GM23338 (cell line): ENCODE results near the gene ELOB. TPM values are rescaled to one million over a fixed set of nuclear protein-coding genes. Genes with fewer than 3 reads are reported as not detected.

ENCODE experiments used
- ATAC-seq: fragments of 200-7000 bp; cut with Tn5 transposase; 3 replicates; pipeline ENCODE4 v1.9.1; 2020
- DNase-seq: peaks from one replicate; pipeline ENCODE4 v3.0.0-alpha.2; 2015; ENCODE audit warnings: low spot score
- H2AFZ ChIP-seq: fragments of 200-600 bp; sonication (generic); 2 replicates; pipeline ENCODE4 v1.8.0; 2016; ENCODE audit warnings: antibody characterized with exemption, mild to moderate bottlenecking, moderate library complexity
- H3F3A ChIP-seq: fragments of 200-600 bp; sonication (generic); replicated peaks from 2 replicates; pipeline ENCODE4 v1.8.0; 2017; ENCODE audit warnings: antibody characterized with exemption, mixed run types, low read depth
- H3K27ac ChIP-seq: fragments of 200-600 bp; sonication (generic); 2 replicates; pipeline ENCODE4 v1.6.1; 2016; ENCODE audit warnings: low read depth
- H3K27me3 ChIP-seq: fragments of 200-600 bp; sonication (generic); 2 replicates; pipeline ENCODE4 v1.8.0; 2016; ENCODE audit warnings: mild to moderate bottlenecking, mixed run types, moderate library complexity; ENCODE audit not compliant: insufficient read depth
- H3K36me3 ChIP-seq: fragments of 200-600 bp; sonication (generic); 2 replicates; pipeline ENCODE4 v1.8.0; 2016; ENCODE audit warnings: mild to moderate bottlenecking; ENCODE audit not compliant: insufficient read depth
- H3K4me1 ChIP-seq: fragments of 200-600 bp; sonication (generic); 2 replicates; pipeline ENCODE4 v1.8.0; 2016; ENCODE audit warnings: mild to moderate bottlenecking, moderate library complexity; ENCODE audit not compliant: insufficient read depth
- H3K4me2 ChIP-seq: fragments of 200-600 bp; sonication (generic); 2 replicates; pipeline ENCODE4 v1.7.1; 2017; ENCODE audit warnings: mixed run types
- H3K4me3 ChIP-seq: fragments of 200-600 bp; sonication (generic); 2 replicates; pipeline ENCODE4 v1.6.1; 2016; ENCODE audit warnings: mixed run types
- H3K79me2 ChIP-seq: fragments of 200-600 bp; sonication (generic); replicated peaks from 2 replicates; pipeline ENCODE4 v1.8.0; 2017; ENCODE audit warnings: mild to moderate bottlenecking; ENCODE audit not compliant: insufficient read depth
- H3K9me2 ChIP-seq: fragments of 200-600 bp; sonication (generic); 2 replicates; pipeline ENCODE4 v1.8.0; 2017; ENCODE audit not compliant: insufficient read depth
- H4K20me1 ChIP-seq: fragments of 200-600 bp; sonication (generic); replicated peaks from 2 replicates; pipeline ENCODE4 v1.8.0; 2017; ENCODE audit warnings: mild to moderate bottlenecking; ENCODE audit not compliant: insufficient read depth
- H3K27ac Mint-ChIP-seq: 2 replicates; pipeline ENCODE4 v1.8.0; 2020; ENCODE audit warnings: inconsistent platforms, mild to moderate bottlenecking, moderate library complexity, mixed read lengths
- H3K27me3 Mint-ChIP-seq: 3 replicates; pipeline ENCODE4 v1.8.0; 2022; ENCODE audit warnings: low read depth, mild to moderate bottlenecking, moderate library complexity, mixed read lengths, inconsistent platforms; ENCODE audit not compliant: insufficient read depth, poor library complexity
- H3K36me3 Mint-ChIP-seq: 3 replicates; pipeline ENCODE4 v1.8.0; 2021; ENCODE audit warnings: low read depth, mild to moderate bottlenecking, inconsistent platforms, moderate library complexity, mixed read lengths
- H3K4me1 Mint-ChIP-seq: 3 replicates; pipeline ENCODE4 v1.8.0; 2020; ENCODE audit warnings: mild to moderate bottlenecking, inconsistent platforms, mixed read lengths
- H3K4me3 Mint-ChIP-seq: 3 replicates; pipeline ENCODE4 v1.8.0; 2021; ENCODE audit warnings: moderate library complexity, mild to moderate bottlenecking, inconsistent platforms, mixed read lengths
- H3K9me3 Mint-ChIP-seq: 3 replicates; pipeline ENCODE4 v1.8.0; 2020; ENCODE audit warnings: moderate library complexity, mild to moderate bottlenecking, inconsistent platforms, mixed read lengths
- EZH2phosphoT487 ChIP-seq: fragments of 200-600 bp; sonication (generic); IDR thresholded peaks from one replicate; pipeline ENCODE4 v1.8.1; 2018; ENCODE audit warnings: antibody characterized with exemption; ENCODE audit not compliant: unreplicated experiment
- JUNB ChIP-seq: IDR thresholded peaks from one replicate; pipeline ENCODE4 v1.6.1; 2016; ENCODE audit warnings: antibody characterized with exemption; ENCODE audit not compliant: unreplicated experiment
- NANOG ChIP-seq: IDR thresholded peaks from 2 replicates; pipeline ENCODE4 v1.6.1; 2016; ENCODE audit warnings: antibody characterized with exemption, borderline replicate concordance
- STAT1 ChIP-seq: IDR thresholded peaks from one replicate; pipeline ENCODE4 v1.6.1; 2016; ENCODE audit warnings: antibody characterized with exemption; ENCODE audit not compliant: unreplicated experiment
- ZNF331 ChIP-seq: fragments of 250-450 bp; sonication (Bioruptor Pico); IDR thresholded peaks from 2 replicates; pipeline ENCODE4 v1.5.0; 2020; ENCODE audit warnings: low read depth, mild to moderate bottlenecking, moderate library complexity
- polyA plus RNA-seq: library from polyadenylated mRNA; unstranded; fragments of >200 nt; fragmentation: Nextera tagmentation; extraction: Ambion mirVana; gene quantifications from 2 replicates; pipeline ENCODE4 v1.2.1, GENCODE V29; 2016
- total RNA-seq: library from RNA; depleted of rRNA; stranded (reverse); fragments of >200 nt; shearing (Covaris generic); gene quantifications from 2 replicates; pipeline ENCODE4 v1.2.3, GENCODE V29; 2014
- TF ChIP-seq, protein P1 (sequence below): fragments of 250-450 bp; sonication (Bioruptor Pico); IDR thresholded peaks from 2 replicates; pipeline ENCODE4 v1.5.0; 2020; ENCODE audit warnings: mild to moderate bottlenecking, moderate library complexity
- TF ChIP-seq, protein P2 (sequence below): IDR thresholded peaks from one replicate; pipeline ENCODE4 v1.6.1; 2018; ENCODE audit warnings: antibody characterized with exemption; ENCODE audit not compliant: unreplicated experiment
- TF ChIP-seq, protein P3 (sequence below): IDR thresholded peaks from 2 replicates; pipeline ENCODE4 v1.6.1; 2016; ENCODE audit warnings: antibody characterized with exemption

ELOB gene
- total and polyA plus RNA-seq, 2 experiments from 2014 or later: 278 to 756 TPM

GRCh38 chr16:2821487-2822157, 44.5 kb upstream of the ELOB start:
- Mint-ChIP-seq H3K27me3 (peaks cover 6% of the 10 kb centered on the region), H3K4me3 (no peak overlapping the region), H3K36me3 (no peaks in the 10 kb centered on the region), H3K4me1 (no peaks in the 10 kb centered on the region), H3K27ac (no peak overlapping the region), H3K9me3 (no peaks in the 10 kb centered on the region)
- Histone ChIP-seq H3K27me3 (no peaks in the 10 kb centered on the region), H3K27ac (no peak overlapping the region), H3K36me3 (no peaks in the 10 kb centered on the region), H3K9me2 (no peaks in the 10 kb centered on the region), H3K4me3 (no peak overlapping the region), H2AFZ (no peak overlapping the region), H3K4me1 (no peaks in the 10 kb centered on the region), H3K4me2 (no peak overlapping the region), H4K20me1 (no peaks in the 10 kb centered on the region), H3F3A (no peaks in the 10 kb centered on the region), H3K79me2 (no peaks in the 10 kb centered on the region)
- TF ChIP-seq EZH2phosphoT487: no peak
- TF ChIP-seq, protein P1, sequence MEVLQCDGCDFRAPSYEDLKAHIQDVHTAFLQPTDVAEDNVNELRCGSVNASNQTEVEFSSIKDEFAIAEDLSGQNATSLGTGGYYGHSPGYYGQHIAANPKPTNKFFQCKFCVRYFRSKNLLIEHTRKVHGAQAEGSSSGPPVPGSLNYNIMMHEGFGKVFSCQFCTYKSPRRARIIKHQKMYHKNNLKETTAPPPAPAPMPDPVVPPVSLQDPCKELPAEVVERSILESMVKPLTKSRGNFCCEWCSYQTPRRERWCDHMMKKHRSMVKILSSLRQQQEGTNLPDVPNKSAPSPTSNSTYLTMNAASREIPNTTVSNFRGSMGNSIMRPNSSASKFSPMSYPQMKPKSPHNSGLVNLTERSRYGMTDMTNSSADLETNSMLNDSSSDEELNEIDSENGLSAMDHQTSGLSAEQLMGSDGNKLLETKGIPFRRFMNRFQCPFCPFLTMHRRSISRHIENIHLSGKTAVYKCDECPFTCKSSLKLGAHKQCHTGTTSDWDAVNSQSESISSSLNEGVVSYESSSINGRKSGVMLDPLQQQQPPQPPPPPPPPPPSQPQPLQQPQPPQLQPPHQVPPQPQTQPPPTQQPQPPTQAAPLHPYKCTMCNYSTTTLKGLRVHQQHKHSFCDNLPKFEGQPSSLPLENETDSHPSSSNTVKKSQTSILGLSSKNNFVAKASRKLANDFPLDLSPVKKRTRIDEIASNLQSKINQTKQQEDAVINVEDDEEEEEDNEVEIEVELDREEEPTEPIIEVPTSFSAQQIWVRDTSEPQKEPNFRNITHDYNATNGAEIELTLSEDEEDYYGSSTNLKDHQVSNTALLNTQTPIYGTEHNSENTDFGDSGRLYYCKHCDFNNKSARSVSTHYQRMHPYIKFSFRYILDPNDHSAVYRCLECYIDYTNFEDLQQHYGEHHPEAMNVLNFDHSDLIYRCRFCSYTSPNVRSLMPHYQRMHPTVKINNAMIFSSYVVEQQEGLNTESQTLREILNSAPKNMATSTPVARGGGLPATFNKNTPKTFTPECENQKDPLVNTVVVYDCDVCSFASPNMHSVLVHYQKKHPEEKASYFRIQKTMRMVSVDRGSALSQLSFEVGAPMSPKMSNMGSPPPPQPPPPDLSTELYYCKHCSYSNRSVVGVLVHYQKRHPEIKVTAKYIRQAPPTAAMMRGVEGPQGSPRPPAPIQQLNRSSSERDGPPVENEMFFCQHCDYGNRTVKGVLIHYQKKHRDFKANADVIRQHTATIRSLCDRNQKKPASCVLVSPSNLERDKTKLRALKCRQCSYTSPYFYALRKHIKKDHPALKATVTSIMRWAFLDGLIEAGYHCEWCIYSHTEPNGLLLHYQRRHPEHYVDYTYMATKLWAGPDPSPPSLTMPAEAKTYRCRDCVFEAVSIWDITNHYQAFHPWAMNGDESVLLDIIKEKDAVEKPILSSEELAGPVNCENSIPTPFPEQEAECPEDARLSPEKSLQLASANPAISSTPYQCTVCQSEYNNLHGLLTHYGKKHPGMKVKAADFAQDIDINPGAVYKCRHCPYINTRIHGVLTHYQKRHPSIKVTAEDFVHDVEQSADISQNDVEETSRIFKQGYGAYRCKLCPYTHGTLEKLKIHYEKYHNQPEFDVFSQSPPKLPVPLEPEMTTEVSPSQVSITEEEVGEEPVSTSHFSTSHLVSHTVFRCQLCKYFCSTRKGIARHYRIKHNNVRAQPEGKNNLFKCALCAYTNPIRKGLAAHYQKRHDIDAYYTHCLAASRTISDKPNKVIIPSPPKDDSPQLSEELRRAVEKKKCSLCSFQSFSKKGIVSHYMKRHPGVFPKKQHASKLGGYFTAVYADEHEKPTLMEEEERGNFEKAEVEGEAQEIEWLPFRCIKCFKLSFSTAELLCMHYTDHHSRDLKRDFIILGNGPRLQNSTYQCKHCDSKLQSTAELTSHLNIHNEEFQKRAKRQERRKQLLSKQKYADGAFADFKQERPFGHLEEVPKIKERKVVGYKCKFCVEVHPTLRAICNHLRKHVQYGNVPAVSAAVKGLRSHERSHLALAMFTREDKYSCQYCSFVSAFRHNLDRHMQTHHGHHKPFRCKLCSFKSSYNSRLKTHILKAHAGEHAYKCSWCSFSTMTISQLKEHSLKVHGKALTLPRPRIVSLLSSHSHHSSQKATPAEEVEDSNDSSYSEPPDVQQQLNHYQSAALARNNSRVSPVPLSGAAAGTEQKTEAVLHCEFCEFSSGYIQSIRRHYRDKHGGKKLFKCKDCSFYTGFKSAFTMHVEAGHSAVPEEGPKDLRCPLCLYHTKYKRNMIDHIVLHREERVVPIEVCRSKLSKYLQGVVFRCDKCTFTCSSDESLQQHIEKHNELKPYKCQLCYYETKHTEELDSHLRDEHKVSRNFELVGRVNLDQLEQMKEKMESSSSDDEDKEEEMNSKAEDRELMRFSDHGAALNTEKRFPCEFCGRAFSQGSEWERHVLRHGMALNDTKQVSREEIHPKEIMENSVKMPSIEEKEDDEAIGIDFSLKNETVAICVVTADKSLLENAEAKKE: no peak
- DNase-seq: no peak
- no peak for ATAC-seq

GRCh38 chr16:2820836-2821486, 43.9 kb upstream of the ELOB start:
- Mint-ChIP-seq H3K9me3 (no peaks in the 10 kb centered on the region), H3K27me3 (peaks cover 6% of the 10 kb centered on the region), H3K36me3 (no peaks in the 10 kb centered on the region), H3K4me3 (no peak overlapping the region), H3K27ac (no peak overlapping the region), H3K4me1 (no peaks in the 10 kb centered on the region)
- H3K27me3 ChIP-seq: no peaks in the 10 kb centered on the region
- no peaks in the 10 kb centered on the region for H4K20me1 ChIP-seq
- no peak overlapping the region for H2AFZ ChIP-seq
- no peaks in the 10 kb centered on the region for H3F3A ChIP-seq
- DNase-seq: no peak
- H3K4me2 ChIP-seq: no peak overlapping the region
- H3K27ac ChIP-seq: no peak overlapping the region
- no peaks in the 10 kb centered on the region for H3K36me3 ChIP-seq
- no peaks in the 10 kb centered on the region for H3K9me2 ChIP-seq
- no peak overlapping the region for H3K4me3 ChIP-seq
- ATAC-seq: no peak
- H3K4me1 ChIP-seq: no peaks in the 10 kb centered on the region
- H3K79me2 ChIP-seq: no peaks in the 10 kb centered on the region
- TF ChIP-seq, protein P2, sequence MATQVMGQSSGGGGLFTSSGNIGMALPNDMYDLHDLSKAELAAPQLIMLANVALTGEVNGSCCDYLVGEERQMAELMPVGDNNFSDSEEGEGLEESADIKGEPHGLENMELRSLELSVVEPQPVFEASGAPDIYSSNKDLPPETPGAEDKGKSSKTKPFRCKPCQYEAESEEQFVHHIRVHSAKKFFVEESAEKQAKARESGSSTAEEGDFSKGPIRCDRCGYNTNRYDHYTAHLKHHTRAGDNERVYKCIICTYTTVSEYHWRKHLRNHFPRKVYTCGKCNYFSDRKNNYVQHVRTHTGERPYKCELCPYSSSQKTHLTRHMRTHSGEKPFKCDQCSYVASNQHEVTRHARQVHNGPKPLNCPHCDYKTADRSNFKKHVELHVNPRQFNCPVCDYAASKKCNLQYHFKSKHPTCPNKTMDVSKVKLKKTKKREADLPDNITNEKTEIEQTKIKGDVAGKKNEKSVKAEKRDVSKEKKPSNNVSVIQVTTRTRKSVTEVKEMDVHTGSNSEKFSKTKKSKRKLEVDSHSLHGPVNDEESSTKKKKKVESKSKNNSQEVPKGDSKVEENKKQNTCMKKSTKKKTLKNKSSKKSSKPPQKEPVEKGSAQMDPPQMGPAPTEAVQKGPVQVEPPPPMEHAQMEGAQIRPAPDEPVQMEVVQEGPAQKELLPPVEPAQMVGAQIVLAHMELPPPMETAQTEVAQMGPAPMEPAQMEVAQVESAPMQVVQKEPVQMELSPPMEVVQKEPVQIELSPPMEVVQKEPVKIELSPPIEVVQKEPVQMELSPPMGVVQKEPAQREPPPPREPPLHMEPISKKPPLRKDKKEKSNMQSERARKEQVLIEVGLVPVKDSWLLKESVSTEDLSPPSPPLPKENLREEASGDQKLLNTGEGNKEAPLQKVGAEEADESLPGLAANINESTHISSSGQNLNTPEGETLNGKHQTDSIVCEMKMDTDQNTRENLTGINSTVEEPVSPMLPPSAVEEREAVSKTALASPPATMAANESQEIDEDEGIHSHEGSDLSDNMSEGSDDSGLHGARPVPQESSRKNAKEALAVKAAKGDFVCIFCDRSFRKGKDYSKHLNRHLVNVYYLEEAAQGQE: no peak
- TF ChIP-seq NANOG (no peak), STAT1 (no peak), ZNF331 (CRISPR knock-in tag) (no peak), JUNB (no peak)
- TF ChIP-seq, protein P3, sequence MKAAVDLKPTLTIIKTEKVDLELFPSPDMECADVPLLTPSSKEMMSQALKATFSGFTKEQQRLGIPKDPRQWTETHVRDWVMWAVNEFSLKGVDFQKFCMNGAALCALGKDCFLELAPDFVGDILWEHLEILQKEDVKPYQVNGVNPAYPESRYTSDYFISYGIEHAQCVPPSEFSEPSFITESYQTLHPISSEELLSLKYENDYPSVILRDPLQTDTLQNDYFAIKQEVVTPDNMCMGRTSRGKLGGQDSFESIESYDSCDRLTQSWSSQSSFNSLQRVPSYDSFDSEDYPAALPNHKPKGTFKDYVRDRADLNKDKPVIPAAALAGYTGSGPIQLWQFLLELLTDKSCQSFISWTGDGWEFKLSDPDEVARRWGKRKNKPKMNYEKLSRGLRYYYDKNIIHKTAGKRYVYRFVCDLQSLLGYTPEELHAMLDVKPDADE: no peak
